HG02678 (cell line): ENCODE results near the gene CYP3A7.
"Not testable (repeated sequence)": the region's sequence is repeated elsewhere in the genome, so short reads cannot be mapped to it uniquely, and the experiment has no call there.

ENCODE experiments used
- ATAC-seq: cut with Tn5 transposase; IDR thresholded peaks from one replicate; pipeline ENCODE4 v1.9.1; 2021; ENCODE audit warnings: mild to moderate bottlenecking, moderate library complexity; ENCODE audit not compliant: unreplicated experiment

Gene CYP3A7

DNA sequence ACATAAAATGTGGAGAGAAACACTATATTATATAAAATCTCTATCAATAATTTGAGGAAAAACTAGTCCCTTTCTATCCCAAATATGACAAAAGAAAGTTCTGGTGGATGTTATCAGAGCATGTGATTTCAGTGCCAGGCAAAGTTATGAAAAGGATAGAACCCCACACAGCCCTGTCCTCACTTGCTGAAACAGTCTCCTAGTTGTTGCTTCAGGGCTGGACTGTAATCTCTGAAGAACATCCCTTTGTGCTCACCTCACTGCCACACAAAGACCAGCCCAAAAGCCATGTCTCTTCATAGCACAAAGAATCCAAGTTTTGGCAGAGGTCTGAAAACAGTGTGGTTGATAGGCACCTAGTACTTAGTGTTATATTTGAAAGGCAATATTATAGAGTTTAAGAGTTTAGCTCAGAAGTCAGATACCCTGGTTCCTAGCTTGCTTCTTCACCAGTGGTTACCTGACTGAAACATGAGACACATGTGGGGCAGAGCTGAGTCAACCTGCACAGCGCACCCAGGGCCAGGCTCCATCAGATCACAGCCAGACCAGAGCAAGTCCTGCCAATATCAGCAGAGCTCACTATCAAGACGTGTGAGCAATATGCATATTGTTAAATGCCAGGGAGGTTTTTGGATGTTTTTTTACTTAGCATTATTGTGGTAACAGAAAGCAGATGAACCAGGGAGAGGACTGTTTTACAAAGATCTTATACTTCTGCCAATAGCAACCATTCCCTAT, 25.0 kb downstream of the CYP3A7 start:
- ATAC-seq, result no peak

DNA sequence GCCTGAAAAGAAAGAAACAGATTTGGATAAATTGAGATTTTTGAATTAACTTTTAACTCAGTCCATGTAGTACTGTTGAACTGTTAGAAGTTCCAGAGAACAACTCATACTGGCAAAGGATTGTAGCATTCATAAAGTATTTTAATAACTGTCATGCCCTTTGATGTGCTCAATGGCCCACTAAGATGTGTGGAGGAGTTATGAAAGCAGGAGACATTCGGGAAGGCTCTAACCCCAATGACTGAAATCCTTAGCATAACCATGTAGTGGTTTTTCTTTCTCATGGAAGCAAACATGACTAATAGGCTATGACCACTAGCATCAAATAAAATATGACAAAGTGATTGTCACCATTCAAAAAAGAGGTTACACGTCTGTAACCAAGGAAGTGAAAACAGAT, 25.7 kb downstream of the CYP3A7 start:
- no peak for ATAC-seq

DNA sequence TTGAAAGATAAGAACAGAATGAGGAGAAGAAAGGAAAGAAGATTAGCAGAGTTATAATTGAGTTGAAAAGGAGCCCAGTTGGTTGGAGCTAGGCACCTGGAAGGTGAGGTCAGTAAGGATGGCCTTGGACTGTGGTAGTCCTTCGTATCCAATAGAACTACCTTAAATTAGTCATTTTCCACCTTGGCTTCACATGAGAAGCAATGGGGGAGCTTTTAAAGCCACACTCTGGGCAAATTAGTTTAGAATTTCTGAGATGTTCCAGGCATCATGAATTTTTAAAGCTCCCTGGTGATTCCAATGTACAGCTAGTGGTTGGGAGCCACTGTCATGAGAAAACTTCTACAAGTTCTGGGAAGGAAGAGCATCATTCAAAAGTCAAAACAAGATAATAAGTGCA, 27.9 kb downstream of the CYP3A7 start:
- ATAC-seq, result no peak

DNA sequence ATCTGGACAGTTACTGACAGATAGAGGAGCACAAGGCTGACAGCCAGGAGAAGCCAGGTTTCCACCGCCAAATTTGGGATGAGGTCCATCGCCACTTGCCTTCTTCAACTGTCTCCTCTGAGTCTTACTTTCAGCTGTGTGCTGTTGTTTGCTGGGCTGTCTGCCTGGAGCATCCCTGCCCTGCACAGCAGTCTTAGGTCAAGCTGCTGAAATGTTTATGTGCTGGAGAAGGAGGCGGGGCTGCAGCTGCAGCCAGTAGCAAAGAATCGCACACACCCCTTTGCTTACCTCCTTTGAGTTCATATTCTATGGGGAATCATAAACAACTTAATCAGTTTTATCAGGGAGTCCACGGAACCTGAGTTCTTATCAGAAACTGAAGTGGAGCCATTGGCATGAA, 35.0 kb downstream of the CYP3A7 start:
- ATAC-seq, result no peak

DNA sequence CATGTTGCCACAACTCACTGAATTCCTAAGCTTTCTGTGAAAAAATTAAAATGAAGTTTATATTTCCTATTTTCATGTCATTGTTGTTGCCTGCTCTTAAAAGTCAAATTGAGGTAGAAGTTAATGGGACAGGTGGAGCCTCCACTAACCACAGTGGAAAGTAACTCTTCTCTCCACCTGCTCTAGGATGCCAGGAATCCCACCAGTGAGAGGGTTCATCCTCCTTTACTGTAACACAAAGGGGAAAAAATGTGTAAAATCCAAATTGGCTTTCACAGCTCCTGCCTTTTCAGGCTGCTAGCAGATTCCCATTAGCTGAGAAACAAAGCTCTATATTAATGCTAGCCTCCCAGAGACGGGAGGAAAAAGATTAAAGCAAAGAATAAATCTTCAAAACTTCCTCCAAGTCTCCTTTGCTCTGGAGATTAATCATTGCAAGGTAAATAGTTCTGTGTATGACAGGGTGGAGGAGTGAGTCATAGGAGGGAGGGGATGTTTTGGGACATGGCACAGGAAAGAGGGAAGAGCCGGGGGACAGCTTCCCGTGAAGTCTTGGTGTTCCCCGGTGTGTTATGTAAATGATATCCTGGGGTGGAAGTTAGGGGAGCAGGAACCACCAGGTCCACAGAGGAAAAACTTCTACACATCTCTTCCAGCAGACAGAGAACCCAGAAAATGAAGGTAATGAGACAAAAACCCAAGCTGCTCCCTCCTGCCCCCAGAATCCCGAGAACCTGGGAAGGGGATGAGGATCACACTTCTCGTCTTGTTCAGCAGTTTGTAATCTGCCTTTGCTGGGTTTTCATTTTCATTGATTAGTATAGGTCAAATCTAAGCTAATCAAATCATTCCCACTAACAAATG, 35.9 kb downstream of the CYP3A7 start:
- ATAC-seq, result not testable (repeated sequence)

DNA sequence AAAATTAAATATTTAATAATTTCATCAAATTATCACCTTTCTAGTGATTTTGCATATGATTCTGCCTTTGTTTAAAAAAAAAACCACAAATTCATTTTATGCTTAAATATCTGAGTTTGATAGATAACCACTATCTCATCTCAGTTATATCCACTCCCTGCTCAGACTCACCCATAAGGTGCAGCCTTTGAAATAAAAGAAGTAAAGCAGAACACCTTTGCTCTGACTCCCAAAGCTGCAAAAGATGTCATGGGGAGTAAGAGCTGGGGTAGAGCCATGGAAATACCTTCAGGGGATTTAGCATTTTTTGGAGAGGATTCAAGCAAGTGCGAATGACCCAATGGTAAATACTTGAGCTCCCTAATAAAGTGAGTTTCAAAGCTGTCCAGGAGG, 40.1 kb downstream of the CYP3A7 start:
- ATAC-seq, result no peak

DNA sequence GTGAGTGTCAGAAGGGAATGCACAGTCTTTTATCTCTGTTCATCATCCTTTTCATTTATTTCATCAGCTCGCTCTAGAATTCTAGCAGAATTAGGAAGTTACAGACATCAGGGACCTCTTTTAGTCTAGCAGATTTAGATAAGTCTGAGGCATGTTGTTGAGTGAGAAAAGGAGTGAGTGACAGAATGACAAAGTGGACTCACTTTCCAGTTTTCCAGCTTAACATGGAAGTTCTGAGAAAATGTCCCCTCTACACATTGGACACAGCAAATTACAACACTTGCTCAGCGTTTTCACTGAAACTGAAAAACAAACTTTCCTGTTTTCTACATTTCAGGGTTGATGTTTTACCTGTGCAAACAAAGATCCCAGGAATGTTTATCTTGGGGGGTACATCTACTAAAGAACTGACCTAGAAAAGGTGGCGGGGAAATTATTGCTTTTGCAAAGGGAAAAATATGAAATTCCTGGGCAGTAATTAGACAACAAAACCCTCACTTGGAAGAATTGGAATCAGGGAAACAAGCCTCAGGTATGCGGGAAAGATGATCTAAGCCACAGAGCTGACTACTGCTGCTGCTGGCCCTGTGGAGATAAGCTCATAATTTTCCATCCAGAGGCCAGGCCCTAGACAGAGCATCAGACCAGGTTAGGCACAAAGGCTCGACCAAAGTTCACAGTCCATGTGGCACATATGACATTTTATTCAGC, 40.6 kb downstream of the CYP3A7 start:
- no peak for ATAC-seq

DNA sequence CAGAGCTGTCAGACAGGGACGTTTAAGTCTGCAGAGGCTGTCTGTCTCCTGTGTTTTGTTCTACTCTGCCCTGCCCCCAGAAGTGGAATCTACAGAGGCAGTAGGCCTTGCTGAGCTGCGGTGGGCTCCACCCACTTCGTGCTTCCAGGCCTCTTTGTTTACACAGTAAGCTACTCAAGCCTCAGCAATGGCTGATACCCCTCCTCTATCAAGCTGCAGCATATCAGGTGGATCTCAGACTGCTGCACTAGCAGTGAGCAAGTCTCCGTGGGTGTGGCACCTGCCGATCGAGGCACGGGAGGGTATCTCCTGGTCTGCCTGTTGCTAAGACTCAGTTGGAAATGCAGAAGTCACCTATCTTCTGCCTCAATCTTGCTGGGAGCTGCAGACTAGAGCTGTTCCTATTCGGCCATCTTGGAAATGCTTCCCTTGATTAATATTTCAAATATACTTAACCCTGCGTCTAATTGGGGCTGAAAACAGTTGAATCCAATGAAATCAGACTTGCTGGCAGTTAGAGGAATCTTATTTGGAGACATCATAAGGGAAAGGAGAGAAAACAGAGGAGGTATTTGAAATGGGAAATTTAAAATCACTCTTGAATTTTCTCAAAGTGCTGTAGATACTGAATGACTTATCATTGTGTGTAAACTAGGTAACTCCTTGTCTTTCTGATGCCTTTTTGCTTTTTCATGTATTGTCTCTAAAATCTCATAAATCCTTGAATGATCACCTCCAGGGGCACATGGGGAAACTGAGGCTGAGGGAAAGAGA, 41.4 kb downstream of the CYP3A7 start:
- no peak for ATAC-seq

DNA sequence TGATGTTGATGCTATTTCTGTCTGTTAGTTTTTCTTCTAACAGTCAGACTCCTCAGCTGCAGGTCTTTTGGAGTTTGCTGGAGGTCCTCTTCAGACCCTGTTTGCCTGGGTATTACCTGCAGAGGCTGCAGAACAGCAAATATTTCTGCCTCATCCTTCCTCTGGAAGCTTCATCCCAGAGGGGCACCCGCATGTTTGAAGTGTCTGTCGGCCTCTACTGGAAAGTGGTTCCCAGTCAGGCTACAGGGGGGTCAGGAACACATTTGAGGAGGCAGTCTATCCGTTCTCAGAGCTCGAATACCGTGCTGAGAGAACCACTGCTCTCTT, 41.9 kb downstream of the CYP3A7 start:
- ATAC-seq, result no peak

DNA sequence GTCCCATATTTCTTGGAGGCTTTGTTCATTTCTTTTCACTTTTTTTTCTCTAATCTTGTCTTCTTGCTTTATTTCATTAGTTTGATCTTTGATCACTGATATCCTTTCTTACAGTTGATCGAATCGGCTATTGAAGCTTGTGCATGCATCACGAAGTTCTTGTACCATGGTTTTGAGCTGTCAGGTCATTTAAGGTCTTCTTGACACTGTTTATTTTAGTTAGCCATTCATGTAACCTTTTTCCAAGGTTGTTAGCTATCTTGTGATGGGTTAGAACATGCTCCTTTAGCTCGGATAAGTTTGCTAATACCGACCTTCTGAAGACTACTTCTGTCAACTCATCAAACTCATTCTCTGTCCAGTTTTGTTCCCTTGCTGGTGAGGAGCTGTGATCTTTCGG, 42.4 kb downstream of the CYP3A7 start:
- ATAC-seq, result not testable (repeated sequence)

DNA sequence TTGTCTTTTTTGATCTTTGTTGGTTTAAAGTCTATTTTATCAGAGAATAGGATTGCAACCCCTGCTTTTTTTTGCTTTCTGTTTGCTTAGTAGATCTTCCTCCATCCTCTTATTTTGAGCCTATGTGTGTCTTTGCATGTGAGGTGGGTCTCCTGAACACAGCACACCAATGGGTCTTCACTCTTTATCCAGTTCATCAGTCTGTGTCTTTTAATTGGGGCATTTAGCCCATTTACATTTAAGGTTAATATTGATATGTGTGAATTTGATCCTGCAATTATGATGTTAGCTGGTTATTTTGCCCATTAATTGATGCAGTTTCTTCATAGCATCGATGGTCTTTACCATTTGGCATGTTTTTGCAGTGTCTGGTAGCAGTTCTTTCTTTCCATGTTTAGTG, 43.3 kb downstream of the CYP3A7 start:
- not testable (repeated sequence) for ATAC-seq

DNA sequence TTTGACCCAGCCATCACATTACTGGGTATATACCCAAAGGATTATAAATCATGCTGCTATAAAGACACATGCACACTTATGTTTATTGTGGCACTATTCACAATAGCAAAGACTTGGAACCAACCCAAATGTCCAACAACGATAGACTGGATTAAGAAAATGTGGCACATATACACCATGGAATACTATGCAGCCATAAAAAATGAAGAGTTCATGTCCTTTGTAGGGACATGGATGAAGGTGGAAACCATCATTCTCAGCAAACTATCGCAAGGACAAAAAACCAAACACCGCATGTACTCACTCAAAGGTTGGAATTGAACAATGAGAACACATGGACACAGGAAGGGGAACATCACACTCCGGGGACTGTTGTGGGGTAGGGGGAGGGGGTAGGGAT, 44.1 kb downstream of the CYP3A7 start:
- ATAC-seq, result not testable (repeated sequence)

DNA sequence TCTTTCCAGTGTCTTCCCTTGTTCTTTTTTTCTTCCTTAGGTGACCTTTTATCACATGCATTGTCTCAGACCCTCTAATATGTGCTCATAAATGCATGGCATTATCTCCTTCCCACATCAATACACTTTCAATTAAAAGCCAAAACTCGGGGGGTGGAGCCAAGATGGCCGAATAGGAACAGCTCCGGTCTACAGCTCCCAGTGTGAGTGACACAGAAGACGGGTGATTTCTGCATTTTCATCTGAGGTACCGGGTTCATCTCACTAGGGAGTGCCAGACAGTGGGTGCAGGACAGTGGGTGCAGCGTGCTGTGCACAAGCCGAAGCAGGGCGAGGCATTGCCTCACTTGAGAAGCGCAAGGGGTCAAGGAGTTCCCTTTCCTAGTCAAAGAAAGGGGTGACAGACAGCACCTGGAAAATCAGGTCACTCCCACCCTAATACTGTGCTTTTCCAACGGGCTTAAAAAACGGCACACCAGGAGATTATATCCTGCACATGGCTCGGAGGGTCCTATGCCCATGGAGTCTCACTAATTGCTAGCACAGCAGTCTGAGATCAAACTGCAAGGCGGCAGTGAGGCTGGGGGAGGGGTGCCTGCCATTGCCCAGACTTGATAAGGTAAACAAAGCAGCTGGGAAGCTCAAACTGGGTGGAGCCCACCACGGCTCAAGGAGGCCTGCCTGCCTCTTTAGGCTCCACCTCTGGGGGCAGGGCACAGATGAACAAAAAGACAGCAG, 49.0 kb downstream of the CYP3A7 start:
- not testable (repeated sequence) for ATAC-seq

DNA sequence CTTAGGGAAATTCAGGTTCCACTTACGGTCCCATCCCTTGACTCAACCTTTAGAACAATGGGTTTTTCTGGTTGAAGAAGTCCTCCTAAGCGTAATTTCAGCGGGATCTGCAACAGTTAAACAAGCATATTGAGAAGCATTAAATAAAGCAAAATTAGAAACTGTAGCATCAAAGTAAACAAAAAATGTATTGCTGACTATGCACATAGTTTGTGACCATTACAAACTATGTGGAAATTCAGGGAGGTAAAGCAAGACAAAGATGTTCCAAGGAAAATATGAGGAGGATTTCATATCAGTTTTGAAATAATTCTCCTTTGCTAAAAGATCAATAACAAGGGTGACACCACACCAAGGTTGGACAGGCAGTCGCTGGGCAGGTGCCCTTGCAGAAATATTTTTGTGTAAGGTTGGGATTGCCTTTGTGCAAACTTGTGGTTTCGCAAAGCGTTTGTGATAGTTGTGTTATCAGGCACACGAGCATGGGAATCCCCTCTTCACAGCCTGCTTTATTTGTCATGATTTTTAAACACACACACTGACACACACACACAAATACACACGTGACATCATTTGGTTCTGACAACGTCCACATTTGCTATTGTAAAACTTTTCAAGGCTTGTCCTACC, 49.8 kb downstream of the CYP3A7 start:
- no peak for ATAC-seq

DNA sequence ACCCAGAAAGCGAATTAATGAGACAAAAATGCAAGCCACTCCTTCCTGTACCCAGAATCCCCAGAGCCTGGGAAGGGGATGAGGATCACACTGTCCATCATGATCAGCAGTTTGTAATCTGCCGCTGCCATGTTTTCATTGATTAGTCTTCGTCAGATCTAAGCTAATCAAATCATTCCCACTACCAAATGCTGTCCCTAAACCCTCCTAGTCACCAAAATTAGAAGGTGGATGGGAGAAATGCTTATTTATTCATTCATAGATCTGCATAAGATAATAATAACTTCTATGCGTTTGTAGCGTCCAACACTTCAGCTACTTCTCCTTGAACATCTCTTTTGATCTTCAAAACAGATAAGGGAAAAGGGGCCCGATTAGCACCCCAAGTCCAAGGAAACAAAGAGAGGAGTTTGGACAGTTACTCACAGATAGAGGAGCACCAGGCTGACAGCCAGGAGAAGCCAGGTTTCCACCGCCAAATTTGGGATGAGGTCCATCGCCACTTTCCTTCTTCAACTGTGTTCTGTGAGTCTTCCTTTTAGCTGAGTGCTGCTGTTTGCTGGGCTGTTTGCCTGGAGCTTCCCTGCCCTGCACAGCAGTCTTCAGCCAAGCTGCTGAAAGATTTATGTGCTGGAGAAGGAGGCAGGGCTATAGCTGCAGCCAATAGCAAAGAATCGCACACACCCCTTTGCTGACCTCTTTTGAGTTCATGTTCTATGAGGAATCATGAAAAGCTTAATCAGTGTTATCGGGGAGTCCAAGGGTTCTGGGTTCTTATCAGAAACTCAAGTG, 55.4 kb downstream of the CYP3A7 start, which contains the start of gene CYP3A5:
TSS of gene CYP3A5 (minus strand) at position 597 of the 792 bp plus-strand sequence. CDS start at position 497, 100 bp downstream.
- no peak for ATAC-seq

DNA sequence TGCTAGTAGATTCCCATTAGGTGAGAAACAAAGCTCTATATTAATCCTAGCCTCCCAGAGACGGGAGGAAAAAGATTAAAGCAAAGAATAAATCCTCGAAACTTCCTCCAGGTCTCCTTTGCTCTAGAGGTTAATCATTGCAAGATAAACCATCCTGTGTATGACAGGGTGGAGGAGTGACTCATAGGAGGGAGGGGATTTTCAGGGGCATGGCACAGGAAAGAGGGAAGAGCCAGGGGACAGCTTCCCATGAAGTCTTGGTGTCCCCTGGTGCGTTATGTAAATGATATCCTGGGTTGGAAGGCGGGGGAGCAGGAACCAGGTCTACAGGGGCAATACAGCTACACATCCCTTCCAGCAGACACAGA, 56.0 kb downstream of the CYP3A7 start:
- ATAC-seq, result no peak

DNA sequence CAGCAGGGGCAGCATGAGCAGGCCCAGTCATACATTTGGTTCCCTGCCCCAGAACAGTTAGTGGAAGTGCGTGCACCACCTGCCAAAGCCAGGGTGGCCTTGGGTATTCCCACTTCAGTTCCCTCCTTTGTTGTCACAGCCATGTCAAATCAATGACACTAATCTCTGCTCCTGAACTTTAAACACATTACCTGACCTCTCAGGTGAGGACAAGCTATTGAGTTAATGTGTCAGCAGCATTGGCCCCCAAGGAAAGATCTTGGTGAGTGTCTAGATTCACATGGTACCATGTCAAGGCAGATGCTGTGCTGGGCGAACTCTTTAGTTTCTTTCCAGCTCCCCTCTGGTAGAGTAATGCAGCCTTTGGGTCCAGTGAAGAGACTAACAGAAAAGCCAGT, 57.3 kb downstream of the CYP3A7 start:
- ATAC-seq, result no peak

DNA sequence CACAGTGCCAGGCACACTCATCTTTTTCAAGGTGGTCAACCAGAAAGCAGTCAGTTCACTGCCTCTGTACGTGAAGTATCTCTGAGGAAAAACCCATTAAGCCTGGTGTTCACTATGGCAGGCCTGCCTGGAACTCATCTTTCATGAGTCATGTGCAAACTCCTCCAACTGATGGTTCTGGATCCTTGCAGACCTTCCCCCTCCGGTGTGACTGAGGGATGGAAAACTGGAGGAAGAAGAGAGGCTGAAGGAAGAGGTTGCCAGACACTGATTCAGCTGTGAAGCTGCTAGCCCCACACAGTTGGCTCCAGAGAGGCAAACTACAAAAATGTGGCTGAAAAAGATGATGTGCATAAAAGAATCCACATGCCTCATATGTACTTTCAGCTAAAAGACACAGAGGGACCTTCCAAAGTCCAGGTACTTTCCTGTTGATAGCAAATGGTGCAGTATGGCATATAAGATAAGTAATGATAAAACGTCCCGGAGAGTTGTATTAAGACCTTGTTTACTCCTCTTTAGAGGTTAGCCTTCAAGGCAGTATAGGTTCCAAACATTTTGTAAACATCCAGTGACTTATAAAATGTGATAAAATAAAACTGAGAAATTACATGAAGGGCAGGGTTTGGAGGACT, 57.9 kb downstream of the CYP3A7 start:
- ATAC-seq, result no peak
